GM23338 (cell line): ENCODE data around the gene RUSF1.

ENCODE experiments used
- CREB1 ChIP-seq: fragments of 250-450 bp; sonication (Bioruptor Pico); IDR thresholded peaks from 2 replicates; pipeline ENCODE4 v1.5.0; 2020; ENCODE audit warnings: low read depth, mild to moderate bottlenecking, moderate library complexity
- EZH2 ChIP-seq: fragments of 200-600 bp; sonication (generic); IDR thresholded peaks from one replicate; pipeline ENCODE4 v1.8.0; 2017; ENCODE audit warnings: antibody characterized with exemption, mild to moderate bottlenecking, low read depth; ENCODE audit not compliant: unreplicated experiment
- EZH2phosphoT487 ChIP-seq: fragments of 200-600 bp; sonication (generic); IDR thresholded peaks from one replicate; pipeline ENCODE4 v1.8.1; 2018; ENCODE audit warnings: antibody characterized with exemption; ENCODE audit not compliant: unreplicated experiment
- JUNB ChIP-seq: IDR thresholded peaks from one replicate; pipeline ENCODE4 v1.6.1; 2016; ENCODE audit warnings: antibody characterized with exemption; ENCODE audit not compliant: unreplicated experiment
- NANOG ChIP-seq: IDR thresholded peaks from 2 replicates; pipeline ENCODE4 v1.6.1; 2016; ENCODE audit warnings: antibody characterized with exemption, borderline replicate concordance
- POLR2AphosphoS5 ChIP-seq: IDR thresholded peaks from 2 replicates; pipeline ENCODE4 v1.6.1; 2016; ENCODE audit warnings: antibody characterized with exemption, low read depth
- STAT1 ChIP-seq: IDR thresholded peaks from one replicate; pipeline ENCODE4 v1.6.1; 2016; ENCODE audit warnings: antibody characterized with exemption; ENCODE audit not compliant: unreplicated experiment
- ZNF114 ChIP-seq: fragments of 250-450 bp; sonication (Bioruptor Pico); IDR thresholded peaks from 2 replicates; pipeline ENCODE4 v1.5.0; 2020; ENCODE audit warnings: mild to moderate bottlenecking, moderate library complexity
- ZNF331 ChIP-seq: fragments of 250-450 bp; sonication (Bioruptor Pico); IDR thresholded peaks from 2 replicates; pipeline ENCODE4 v1.5.0; 2020; ENCODE audit warnings: low read depth, mild to moderate bottlenecking, moderate library complexity
- TF ChIP-seq, protein P1 (sequence below), 2 experiments: fragments of 200-600 bp in 1 of 2; sonication (generic) in 1 of 2; conservative IDR thresholded peaks; 2 replicates each; pipeline versions ENCODE4 v1.5.1 to v1.6.1; 2016 to 2017; ENCODE audit warnings: antibody characterized with exemption in 2 of 2, low read depth in 2 of 2, mild to moderate bottlenecking in 2 of 2, moderate library complexity in 1 of 2
- TF ChIP-seq, protein P2 (sequence below): fragments of 250-450 bp; sonication (Bioruptor Pico); IDR thresholded peaks from 2 replicates; pipeline ENCODE4 v1.5.0; 2020; ENCODE audit warnings: mild to moderate bottlenecking, moderate library complexity
- TF ChIP-seq, protein P3 (sequence below): IDR thresholded peaks from 2 replicates; pipeline ENCODE4 v1.6.1; 2016; ENCODE audit warnings: antibody characterized with exemption
- TF ChIP-seq, protein P4 (sequence below): IDR thresholded peaks from one replicate; pipeline ENCODE4 v1.6.1; 2018; ENCODE audit warnings: antibody characterized with exemption; ENCODE audit not compliant: unreplicated experiment

DNA sequence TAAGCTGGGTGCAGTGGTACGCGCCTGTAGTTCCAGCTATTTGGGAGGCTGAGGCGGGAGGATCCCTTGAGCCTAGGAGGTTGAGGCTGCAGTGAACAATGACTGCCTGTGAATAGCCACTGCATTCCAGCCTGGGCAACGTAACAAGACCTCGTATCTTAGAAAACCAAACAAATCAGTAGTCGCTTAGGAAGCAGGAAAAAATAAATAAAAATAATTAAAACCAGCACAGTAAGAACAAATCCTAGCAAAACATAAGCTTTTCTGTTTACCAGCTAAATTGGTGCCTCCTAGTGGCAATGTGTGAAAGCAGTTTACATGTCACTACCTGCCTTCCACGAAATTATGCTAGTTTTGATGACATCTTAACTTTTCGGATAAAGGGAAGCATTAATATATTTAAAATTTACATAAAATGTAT, 47.6 kb downstream of the RUSF1 start:
- TF ChIP-seq JUNB = no peak
- TF ChIP-seq, protein P1, sequence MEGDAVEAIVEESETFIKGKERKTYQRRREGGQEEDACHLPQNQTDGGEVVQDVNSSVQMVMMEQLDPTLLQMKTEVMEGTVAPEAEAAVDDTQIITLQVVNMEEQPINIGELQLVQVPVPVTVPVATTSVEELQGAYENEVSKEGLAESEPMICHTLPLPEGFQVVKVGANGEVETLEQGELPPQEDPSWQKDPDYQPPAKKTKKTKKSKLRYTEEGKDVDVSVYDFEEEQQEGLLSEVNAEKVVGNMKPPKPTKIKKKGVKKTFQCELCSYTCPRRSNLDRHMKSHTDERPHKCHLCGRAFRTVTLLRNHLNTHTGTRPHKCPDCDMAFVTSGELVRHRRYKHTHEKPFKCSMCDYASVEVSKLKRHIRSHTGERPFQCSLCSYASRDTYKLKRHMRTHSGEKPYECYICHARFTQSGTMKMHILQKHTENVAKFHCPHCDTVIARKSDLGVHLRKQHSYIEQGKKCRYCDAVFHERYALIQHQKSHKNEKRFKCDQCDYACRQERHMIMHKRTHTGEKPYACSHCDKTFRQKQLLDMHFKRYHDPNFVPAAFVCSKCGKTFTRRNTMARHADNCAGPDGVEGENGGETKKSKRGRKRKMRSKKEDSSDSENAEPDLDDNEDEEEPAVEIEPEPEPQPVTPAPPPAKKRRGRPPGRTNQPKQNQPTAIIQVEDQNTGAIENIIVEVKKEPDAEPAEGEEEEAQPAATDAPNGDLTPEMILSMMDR (conservative IDR thresholded peaks at IDR 0.05; ENCODE audit: low read depth in 2 of 2) = peak; percentile 61 to 73
- no peak for TF ChIP-seq EZH2
- no peak for TF ChIP-seq POLR2AphosphoS5
- no peak for TF ChIP-seq CREB1 (CRISPR knock-in tag)
- no peak for TF ChIP-seq STAT1
- TF ChIP-seq EZH2phosphoT487 = no peak
- TF ChIP-seq ZNF114 = no peak
- TF ChIP-seq, protein P2, sequence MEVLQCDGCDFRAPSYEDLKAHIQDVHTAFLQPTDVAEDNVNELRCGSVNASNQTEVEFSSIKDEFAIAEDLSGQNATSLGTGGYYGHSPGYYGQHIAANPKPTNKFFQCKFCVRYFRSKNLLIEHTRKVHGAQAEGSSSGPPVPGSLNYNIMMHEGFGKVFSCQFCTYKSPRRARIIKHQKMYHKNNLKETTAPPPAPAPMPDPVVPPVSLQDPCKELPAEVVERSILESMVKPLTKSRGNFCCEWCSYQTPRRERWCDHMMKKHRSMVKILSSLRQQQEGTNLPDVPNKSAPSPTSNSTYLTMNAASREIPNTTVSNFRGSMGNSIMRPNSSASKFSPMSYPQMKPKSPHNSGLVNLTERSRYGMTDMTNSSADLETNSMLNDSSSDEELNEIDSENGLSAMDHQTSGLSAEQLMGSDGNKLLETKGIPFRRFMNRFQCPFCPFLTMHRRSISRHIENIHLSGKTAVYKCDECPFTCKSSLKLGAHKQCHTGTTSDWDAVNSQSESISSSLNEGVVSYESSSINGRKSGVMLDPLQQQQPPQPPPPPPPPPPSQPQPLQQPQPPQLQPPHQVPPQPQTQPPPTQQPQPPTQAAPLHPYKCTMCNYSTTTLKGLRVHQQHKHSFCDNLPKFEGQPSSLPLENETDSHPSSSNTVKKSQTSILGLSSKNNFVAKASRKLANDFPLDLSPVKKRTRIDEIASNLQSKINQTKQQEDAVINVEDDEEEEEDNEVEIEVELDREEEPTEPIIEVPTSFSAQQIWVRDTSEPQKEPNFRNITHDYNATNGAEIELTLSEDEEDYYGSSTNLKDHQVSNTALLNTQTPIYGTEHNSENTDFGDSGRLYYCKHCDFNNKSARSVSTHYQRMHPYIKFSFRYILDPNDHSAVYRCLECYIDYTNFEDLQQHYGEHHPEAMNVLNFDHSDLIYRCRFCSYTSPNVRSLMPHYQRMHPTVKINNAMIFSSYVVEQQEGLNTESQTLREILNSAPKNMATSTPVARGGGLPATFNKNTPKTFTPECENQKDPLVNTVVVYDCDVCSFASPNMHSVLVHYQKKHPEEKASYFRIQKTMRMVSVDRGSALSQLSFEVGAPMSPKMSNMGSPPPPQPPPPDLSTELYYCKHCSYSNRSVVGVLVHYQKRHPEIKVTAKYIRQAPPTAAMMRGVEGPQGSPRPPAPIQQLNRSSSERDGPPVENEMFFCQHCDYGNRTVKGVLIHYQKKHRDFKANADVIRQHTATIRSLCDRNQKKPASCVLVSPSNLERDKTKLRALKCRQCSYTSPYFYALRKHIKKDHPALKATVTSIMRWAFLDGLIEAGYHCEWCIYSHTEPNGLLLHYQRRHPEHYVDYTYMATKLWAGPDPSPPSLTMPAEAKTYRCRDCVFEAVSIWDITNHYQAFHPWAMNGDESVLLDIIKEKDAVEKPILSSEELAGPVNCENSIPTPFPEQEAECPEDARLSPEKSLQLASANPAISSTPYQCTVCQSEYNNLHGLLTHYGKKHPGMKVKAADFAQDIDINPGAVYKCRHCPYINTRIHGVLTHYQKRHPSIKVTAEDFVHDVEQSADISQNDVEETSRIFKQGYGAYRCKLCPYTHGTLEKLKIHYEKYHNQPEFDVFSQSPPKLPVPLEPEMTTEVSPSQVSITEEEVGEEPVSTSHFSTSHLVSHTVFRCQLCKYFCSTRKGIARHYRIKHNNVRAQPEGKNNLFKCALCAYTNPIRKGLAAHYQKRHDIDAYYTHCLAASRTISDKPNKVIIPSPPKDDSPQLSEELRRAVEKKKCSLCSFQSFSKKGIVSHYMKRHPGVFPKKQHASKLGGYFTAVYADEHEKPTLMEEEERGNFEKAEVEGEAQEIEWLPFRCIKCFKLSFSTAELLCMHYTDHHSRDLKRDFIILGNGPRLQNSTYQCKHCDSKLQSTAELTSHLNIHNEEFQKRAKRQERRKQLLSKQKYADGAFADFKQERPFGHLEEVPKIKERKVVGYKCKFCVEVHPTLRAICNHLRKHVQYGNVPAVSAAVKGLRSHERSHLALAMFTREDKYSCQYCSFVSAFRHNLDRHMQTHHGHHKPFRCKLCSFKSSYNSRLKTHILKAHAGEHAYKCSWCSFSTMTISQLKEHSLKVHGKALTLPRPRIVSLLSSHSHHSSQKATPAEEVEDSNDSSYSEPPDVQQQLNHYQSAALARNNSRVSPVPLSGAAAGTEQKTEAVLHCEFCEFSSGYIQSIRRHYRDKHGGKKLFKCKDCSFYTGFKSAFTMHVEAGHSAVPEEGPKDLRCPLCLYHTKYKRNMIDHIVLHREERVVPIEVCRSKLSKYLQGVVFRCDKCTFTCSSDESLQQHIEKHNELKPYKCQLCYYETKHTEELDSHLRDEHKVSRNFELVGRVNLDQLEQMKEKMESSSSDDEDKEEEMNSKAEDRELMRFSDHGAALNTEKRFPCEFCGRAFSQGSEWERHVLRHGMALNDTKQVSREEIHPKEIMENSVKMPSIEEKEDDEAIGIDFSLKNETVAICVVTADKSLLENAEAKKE (CRISPR knock-in tag) = no peak
- TF ChIP-seq ZNF331 (CRISPR knock-in tag) = no peak
- TF ChIP-seq, protein P3, sequence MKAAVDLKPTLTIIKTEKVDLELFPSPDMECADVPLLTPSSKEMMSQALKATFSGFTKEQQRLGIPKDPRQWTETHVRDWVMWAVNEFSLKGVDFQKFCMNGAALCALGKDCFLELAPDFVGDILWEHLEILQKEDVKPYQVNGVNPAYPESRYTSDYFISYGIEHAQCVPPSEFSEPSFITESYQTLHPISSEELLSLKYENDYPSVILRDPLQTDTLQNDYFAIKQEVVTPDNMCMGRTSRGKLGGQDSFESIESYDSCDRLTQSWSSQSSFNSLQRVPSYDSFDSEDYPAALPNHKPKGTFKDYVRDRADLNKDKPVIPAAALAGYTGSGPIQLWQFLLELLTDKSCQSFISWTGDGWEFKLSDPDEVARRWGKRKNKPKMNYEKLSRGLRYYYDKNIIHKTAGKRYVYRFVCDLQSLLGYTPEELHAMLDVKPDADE = no peak
- TF ChIP-seq NANOG = no peak
- TF ChIP-seq, protein P4, sequence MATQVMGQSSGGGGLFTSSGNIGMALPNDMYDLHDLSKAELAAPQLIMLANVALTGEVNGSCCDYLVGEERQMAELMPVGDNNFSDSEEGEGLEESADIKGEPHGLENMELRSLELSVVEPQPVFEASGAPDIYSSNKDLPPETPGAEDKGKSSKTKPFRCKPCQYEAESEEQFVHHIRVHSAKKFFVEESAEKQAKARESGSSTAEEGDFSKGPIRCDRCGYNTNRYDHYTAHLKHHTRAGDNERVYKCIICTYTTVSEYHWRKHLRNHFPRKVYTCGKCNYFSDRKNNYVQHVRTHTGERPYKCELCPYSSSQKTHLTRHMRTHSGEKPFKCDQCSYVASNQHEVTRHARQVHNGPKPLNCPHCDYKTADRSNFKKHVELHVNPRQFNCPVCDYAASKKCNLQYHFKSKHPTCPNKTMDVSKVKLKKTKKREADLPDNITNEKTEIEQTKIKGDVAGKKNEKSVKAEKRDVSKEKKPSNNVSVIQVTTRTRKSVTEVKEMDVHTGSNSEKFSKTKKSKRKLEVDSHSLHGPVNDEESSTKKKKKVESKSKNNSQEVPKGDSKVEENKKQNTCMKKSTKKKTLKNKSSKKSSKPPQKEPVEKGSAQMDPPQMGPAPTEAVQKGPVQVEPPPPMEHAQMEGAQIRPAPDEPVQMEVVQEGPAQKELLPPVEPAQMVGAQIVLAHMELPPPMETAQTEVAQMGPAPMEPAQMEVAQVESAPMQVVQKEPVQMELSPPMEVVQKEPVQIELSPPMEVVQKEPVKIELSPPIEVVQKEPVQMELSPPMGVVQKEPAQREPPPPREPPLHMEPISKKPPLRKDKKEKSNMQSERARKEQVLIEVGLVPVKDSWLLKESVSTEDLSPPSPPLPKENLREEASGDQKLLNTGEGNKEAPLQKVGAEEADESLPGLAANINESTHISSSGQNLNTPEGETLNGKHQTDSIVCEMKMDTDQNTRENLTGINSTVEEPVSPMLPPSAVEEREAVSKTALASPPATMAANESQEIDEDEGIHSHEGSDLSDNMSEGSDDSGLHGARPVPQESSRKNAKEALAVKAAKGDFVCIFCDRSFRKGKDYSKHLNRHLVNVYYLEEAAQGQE = no peak
